ENCODE data around the gene LEKR1.
"Not testable (repeated sequence)": the region's sequence is repeated elsewhere in the genome, so short reads cannot be mapped to it uniquely, and the experiment has no call there.

The LEKR1 gene

DNA sequence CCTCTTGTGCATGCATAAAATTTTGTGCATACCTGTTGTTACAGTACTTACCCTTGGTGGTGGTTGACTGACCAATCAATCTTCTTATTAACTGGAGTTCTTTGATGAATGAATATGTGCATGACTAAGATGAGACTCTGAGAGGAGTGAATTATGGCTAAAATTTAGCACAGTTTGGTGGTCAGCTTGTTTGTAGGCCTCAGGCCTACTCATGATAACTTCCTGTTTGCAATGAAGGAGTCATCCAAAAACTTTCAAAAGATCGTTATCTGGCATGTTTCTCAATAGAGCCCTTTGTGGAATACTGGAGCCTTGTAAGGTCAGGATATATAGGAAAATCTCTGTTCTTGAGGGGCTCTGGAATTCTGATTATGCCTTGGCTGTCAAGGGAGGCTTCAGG is 66.5 kb downstream of the LEKR1 start:
- H3K9me3 ChIP-seq (ENCODE audit: severe bottlenecking): no peaks in the 10 kb centered on the region
- DNase-seq (ENCODE audit: low spot score) (no peak), ATAC-seq (ENCODE audit: low read depth) (peak; percentile 92)
- peak overlapping the region; percentile 59 for H3K27ac ChIP-seq (ENCODE audit: poor library complexity, severe bottlenecking)
- H3K4me1 ChIP-seq (ENCODE audit: insufficient read depth, poor library complexity, severe bottlenecking): no peaks in the 10 kb centered on the region
- TF ChIP-seq, protein P1, sequence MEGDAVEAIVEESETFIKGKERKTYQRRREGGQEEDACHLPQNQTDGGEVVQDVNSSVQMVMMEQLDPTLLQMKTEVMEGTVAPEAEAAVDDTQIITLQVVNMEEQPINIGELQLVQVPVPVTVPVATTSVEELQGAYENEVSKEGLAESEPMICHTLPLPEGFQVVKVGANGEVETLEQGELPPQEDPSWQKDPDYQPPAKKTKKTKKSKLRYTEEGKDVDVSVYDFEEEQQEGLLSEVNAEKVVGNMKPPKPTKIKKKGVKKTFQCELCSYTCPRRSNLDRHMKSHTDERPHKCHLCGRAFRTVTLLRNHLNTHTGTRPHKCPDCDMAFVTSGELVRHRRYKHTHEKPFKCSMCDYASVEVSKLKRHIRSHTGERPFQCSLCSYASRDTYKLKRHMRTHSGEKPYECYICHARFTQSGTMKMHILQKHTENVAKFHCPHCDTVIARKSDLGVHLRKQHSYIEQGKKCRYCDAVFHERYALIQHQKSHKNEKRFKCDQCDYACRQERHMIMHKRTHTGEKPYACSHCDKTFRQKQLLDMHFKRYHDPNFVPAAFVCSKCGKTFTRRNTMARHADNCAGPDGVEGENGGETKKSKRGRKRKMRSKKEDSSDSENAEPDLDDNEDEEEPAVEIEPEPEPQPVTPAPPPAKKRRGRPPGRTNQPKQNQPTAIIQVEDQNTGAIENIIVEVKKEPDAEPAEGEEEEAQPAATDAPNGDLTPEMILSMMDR (IDR thresholded peaks at IDR 0.05; ENCODE audit: poor library complexity, severe bottlenecking): no peak
- H3K4me3 ChIP-seq (ENCODE audit: severe bottlenecking): no peak overlapping the region
- H3K27me3 ChIP-seq (ENCODE audit: insufficient read depth, poor library complexity, severe bottlenecking): no peaks in the 10 kb centered on the region
- no peaks in the 10 kb centered on the region for H3K36me3 ChIP-seq (ENCODE audit: low read depth)

DNA sequence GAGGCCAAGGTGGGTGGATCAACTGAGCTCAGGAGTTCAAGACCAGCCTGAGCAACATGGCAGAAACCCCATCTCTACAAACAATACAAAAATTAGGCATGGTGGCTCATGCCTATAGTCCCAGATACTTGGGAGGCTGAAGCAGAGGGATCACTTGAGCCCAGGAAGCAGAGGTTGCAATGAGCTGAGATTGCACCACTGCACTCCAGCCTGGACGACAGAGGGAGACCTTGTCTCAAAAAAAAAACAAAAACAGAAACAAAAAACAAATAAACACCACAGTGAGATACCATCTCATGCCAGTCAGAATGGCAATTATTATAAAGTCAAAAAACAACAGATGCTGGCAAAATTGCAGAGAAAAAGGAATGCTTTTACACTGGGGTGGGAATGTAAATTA is 69.2 kb downstream of the LEKR1 start:
- H3K4me3 ChIP-seq (ENCODE audit: severe bottlenecking); ATAC-seq (ENCODE audit: low read depth); H3K4me1 ChIP-seq (ENCODE audit: insufficient read depth, poor library complexity, severe bottlenecking); H3K9me3 ChIP-seq (ENCODE audit: severe bottlenecking); DNase-seq (ENCODE audit: low spot score); H3K27ac ChIP-seq (ENCODE audit: poor library complexity, severe bottlenecking); H3K27me3 ChIP-seq (ENCODE audit: insufficient read depth, poor library complexity, severe bottlenecking); H3K36me3 ChIP-seq (ENCODE audit: low read depth): not testable (repeated sequence)

DNA sequence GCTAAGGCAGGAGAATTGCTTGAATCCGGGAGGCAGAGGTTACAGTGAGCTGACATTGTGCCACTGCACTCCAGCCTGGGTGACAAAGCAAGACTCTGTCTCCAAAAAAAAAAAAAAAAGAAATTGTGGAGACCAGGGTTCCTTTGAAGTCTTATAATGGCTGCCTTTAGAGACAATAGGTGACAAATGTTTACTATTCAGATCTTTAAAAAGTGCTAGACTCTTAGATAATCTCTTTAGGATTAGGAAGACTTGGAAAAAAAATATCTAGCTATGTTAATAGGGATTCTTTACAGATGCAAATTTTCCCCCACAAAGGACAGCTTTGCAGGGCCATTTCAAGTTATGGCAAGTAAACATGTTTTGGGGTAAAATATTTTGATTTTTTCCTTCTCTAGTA is 71.7 kb downstream of the LEKR1 start:
- DNase-seq (ENCODE audit: low spot score); H3K27me3 ChIP-seq (ENCODE audit: insufficient read depth, poor library complexity, severe bottlenecking); H3K27ac ChIP-seq (ENCODE audit: poor library complexity, severe bottlenecking); H3K36me3 ChIP-seq (ENCODE audit: low read depth); H3K4me3 ChIP-seq (ENCODE audit: severe bottlenecking); ATAC-seq (ENCODE audit: low read depth); H3K9me3 ChIP-seq (ENCODE audit: severe bottlenecking): not testable (repeated sequence)
- peaks cover 10% of the 10 kb centered on the region for H3K4me1 ChIP-seq (ENCODE audit: insufficient read depth, poor library complexity, severe bottlenecking)

DNA sequence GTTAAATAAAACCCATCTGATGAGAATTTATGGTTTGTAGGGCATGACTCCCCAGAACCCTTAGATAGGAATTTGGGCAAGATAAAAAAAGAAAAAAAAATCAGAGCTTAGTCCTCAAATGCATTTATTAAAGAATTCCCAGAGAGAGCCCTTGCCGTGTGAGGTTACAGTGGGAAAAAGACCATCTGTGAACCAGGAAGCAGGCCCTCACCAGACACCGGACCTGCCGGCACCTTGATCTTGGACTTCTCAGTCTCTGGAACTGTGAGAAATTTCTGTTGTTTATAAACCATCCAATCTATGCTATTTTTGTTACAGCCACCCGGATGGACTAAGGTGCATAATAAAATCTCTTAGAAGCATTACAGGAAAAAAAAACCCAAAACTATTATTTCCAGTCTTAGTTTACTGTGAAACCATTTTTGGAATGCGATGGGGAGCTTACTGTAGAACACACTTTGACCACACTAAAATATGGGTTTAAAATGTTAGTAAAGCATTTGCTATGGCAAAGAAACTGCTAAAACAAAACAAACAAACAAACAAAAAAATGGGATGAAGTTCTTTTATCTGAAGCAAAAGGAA is 72.2 kb downstream of the LEKR1 start:
- Histone ChIP-seq H3K9me3 (ENCODE audit: severe bottlenecking) (no peaks in the 10 kb centered on the region), H3K4me3 (ENCODE audit: severe bottlenecking) (no peak overlapping the region), H3K27ac (ENCODE audit: poor library complexity, severe bottlenecking) (no peak overlapping the region), H3K27me3 (ENCODE audit: insufficient read depth, poor library complexity, severe bottlenecking) (no peaks in the 10 kb centered on the region), H3K4me1 (ENCODE audit: insufficient read depth, poor library complexity, severe bottlenecking) (peaks cover 12% of the 10 kb centered on the region), H3K36me3 (ENCODE audit: low read depth) (no peaks in the 10 kb centered on the region)
- TF ChIP-seq, protein P1 (IDR thresholded peaks at IDR 0.05; ENCODE audit: poor library complexity, severe bottlenecking): no peak
- DNase-seq (ENCODE audit: low spot score): no peak
- ATAC-seq (ENCODE audit: low read depth): no peak

DNA sequence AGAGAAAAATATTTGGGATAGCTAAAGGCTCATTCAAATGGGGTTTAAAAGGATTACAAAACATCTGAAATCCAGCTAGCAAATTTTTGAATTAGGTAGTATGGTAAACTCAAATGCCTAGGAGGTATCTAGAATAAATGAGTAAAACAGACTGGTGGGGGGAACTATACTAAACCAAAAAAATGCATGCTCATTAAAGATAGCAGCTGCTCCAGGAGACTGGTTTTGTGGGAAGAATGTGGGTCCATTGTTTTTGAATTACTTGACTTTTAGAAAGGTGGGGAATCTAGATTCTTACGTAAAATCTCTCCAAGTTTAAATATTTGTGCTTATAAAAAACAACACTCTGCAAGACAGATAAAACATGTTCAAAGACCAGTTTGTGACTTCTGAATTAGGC is 73.8 kb downstream of the LEKR1 start:
- H3K27ac ChIP-seq (ENCODE audit: poor library complexity, severe bottlenecking): no peak overlapping the region
- H3K27me3 ChIP-seq (ENCODE audit: insufficient read depth, poor library complexity, severe bottlenecking): no peaks in the 10 kb centered on the region
- no peak overlapping the region for H3K4me3 ChIP-seq (ENCODE audit: severe bottlenecking)
- H3K4me1 ChIP-seq (ENCODE audit: insufficient read depth, poor library complexity, severe bottlenecking): peaks cover 12% of the 10 kb centered on the region
- DNase-seq (ENCODE audit: low spot score) (no peak), ATAC-seq (ENCODE audit: low read depth) (no peak)
- H3K36me3 ChIP-seq (ENCODE audit: low read depth): no peaks in the 10 kb centered on the region
- TF ChIP-seq, protein P1 (IDR thresholded peaks at IDR 0.05; ENCODE audit: poor library complexity, severe bottlenecking): no peak
- H3K9me3 ChIP-seq (ENCODE audit: severe bottlenecking): no peaks in the 10 kb centered on the region

DNA sequence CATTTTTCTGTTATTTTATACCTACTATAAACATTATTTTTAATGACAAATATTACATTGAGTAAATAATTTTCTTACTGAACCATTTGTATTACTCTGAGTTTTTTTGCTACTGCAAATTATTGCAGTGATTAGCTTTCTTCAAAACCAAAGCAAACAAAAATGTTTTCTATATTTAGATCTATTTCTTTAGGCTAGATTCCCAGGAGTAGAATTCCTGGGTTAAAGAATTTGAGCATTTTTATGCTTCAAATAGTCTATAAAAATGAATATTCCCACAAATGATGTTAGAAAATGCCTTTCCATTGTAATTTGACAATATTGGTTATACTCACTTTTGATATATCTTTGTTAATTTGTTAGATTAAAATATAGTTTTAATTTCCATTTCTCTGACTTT is 76.8 kb downstream of the LEKR1 start:
- no peak overlapping the region for H3K27ac ChIP-seq (ENCODE audit: poor library complexity, severe bottlenecking)
- DNase-seq (ENCODE audit: low spot score): no peak

More for the DNA sequence above, 76.8 kb downstream of the LEKR1 start:
- no peak for ATAC-seq (ENCODE audit: low read depth)
- Histone ChIP-seq H3K4me3 (ENCODE audit: severe bottlenecking) (no peak overlapping the region), H3K27me3 (ENCODE audit: insufficient read depth, poor library complexity, severe bottlenecking) (no peaks in the 10 kb centered on the region), H3K9me3 (ENCODE audit: severe bottlenecking) (no peaks in the 10 kb centered on the region), H3K36me3 (ENCODE audit: low read depth) (no peaks in the 10 kb centered on the region), H3K4me1 (ENCODE audit: insufficient read depth, poor library complexity, severe bottlenecking) (peaks cover 12% of the 10 kb centered on the region)
- TF ChIP-seq, protein P1 (IDR thresholded peaks at IDR 0.05; ENCODE audit: poor library complexity, severe bottlenecking): no peak

Measured in RWPE2 (cell line).